Body of pancreas (tissue), 4 donors: ENCODE measurements around the gene FKBP1B.

Experiments
- POLR2A ChIP-seq, 3 donors: fragments of 450-650 bp; IDR thresholded peaks; one replicate each; pipeline ENCODE4 v1.6.1; 2016; ENCODE audit warnings: antibody characterized with exemption in 3 of 3, mild to moderate bottlenecking in 2 of 3
- TF ChIP-seq, protein P1 (sequence below), 7 experiments: fragments of 450-650 bp in 4 of 7; fragments of 200-600 bp in 3 of 7; sonication (generic) in 3 of 7; IDR thresholded peaks; one replicate each; pipeline ENCODE4 v1.5.1; 2016 to 2019; ENCODE audit warnings: antibody characterized with exemption in 7 of 7

DNA sequence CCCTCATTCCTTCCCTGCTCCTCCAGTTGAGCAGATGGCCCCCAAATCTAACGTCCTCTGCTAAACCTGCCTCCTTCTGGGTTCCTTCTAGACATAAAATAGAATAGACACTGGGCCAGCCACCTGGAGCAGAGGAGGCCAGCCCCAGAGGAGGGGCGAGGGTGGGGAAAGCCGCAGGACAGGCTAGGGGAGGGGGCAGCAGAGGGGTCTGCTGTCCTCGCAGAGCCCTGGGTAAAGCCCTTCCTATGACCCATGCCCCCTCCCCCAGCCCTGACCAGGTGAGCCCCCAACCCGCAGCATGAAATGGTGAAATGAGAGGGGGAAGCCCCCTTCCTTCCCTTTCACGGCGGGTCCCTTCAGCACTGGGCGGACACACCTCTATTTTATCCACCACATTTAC lies 31.8 kb upstream of the FKBP1B start:
- TF ChIP-seq, protein P1, sequence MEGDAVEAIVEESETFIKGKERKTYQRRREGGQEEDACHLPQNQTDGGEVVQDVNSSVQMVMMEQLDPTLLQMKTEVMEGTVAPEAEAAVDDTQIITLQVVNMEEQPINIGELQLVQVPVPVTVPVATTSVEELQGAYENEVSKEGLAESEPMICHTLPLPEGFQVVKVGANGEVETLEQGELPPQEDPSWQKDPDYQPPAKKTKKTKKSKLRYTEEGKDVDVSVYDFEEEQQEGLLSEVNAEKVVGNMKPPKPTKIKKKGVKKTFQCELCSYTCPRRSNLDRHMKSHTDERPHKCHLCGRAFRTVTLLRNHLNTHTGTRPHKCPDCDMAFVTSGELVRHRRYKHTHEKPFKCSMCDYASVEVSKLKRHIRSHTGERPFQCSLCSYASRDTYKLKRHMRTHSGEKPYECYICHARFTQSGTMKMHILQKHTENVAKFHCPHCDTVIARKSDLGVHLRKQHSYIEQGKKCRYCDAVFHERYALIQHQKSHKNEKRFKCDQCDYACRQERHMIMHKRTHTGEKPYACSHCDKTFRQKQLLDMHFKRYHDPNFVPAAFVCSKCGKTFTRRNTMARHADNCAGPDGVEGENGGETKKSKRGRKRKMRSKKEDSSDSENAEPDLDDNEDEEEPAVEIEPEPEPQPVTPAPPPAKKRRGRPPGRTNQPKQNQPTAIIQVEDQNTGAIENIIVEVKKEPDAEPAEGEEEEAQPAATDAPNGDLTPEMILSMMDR (IDR thresholded peaks at IDR 0.05), result no peak
- TF ChIP-seq POLR2A (IDR thresholded peaks at IDR 0.05), result no peak
